Amygdala (tissue), 56 donors: ENCODE data around the gene ELL.

ENCODE experiments used
- DNase-seq, 56 donors: peaks; one replicate each; lab custom pipeline; 2025; lab: John Stamatoyannopoulos, UW

ELL gene

DNA sequence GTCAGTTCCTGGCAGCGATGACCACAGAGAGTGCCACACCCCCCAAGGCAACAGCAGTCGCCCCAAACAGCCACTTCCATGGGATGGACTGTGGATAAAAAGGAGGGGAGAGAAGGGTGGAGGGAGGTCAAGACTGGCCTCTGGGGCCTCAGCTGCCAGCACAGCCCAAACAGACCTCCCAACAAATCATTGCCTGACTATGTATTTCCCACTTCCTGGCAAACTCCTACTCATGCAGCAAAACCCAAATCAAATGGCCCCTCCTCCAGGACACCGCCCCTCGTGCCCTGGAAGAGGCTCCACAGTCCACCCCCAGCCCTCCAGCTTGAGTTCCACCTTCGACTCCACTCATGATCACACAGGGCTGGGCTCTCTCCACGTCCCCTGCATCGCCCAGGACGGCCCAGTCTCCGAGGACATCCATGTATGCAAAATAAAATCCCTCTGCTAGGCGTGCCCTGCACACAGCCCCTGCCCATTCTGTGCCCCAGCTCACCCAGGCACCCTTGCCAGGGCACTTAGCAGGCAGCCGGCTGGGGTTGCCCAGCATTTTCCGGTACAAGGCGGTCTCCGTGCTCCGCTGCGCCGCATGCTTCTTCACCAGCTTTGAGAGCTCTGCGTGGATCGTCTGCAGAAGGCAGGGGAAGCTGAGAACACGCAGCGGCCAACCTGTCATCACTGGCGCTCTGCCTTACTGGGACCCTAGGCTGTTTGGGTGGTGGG lies 10.5 kb upstream of the ELL start:
- no peak for DNase-seq

GRCh38 chr19:18531485-18531884 lies 9.6 kb upstream of the ELL start:
- DNase-seq, result no peak

- DNase-seq, result no peak
Observed at GRCh38 chr19:18529782-18530181, 7.9 kb upstream of the ELL start.

DNA sequence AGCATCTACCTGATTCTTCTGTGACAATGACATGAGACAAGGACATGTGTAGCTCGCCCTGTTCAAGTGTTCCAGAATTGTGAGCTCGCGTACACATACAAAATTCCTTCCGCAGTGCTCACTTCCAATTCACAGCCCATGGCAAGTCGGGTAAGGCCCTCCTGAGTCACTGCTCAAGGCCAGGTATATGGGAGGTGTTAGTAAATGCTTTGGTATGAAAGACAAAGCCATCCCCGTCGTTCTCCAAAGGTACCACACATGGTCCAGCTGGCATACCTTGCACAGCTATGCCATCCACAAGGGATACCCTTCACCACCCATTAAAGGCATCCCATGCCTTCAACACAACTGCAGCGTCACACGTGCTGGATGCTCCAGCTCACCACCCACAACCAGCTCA lies 4.4 kb upstream of the ELL start:
- DNase-seq, result no peak

DNA sequence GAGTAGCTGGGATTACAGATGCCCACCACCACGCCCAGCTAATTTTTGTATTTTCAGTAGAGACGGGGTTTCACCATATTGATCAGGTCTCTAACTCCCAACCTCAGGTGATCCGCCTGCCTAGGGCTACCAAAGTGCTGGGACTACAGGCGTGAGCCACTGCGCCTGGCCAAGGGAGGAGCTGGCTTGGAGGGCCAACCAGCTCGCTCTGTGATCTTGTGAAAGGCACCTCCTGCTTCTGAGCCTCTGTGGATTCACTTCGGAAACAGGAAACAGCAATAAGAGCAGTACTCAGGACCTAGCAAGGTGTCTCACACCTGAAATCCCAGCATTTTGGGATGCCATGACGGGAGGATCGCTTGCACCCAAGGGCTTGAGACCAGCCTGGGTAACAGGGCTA lies 2.0 kb upstream of the ELL start:
- DNase-seq, result no peak

DNA sequence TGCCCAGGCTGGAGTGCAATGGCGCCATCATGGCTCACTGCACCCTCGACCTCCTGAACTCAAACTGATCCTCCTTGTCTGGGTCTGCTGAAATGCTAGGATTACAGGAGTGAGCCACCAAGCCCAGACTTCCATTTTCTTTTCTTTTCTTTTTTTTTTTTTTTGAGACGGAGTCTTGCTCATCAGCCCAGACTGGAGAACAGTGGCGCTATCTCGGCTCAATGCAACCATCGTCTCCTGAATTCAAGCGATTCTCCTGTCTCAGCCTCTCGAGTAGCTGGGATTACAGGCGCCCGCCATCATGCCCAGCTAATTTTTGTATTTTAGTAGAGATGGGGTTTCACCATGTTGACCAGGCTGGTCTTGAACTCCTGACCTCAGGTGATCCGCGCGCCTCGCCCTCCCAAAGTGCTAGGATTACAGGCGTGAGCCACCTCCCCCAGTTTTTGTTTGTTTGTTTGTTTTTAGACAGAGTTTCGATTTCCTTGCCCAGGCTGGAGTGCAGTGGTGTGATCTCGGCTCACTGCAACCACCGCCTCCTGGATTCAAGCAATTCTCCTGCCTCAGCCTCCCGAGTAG lies 1.1 kb upstream of the ELL start:
- peak in 1 of 56 donors; percentile 46 for DNase-seq

DNA sequence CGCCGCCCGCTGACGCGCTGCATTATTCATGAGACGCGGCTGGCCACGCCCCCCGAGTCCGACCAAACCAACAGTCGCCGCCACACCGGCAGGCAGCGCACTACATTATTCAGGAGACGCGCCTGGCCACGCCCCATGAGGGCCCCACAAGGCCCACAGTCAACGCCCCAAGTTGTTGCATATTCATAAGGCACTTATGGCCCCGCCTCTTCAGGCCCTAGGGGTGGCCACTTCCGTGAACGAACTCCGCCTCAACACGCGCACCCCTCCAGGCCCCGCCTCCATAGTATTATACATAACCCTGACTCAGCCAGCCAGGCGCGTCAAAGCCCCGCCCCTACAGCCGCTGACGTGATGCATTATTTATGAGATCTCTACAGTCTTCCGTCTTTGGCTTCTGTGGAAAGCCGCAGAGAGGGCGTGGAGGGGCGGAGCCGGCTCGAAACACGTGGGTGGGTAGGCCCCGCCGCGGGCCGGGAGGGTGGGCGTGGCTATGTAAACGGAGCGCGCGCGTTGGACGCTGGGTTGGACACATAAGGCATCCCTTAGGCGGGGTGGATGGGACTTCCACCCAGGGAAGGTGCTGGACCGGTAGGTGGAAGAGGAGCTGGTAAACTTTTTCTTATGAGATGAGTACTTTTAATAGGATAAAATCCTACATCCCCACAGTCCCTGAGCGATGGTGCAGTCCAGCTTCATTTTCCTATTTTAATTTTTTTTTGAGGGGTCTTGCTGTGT lies 423 bp upstream of the ELL start:
- DNase-seq, result peak; percentile 73 to 100 (median 100)

DNA sequence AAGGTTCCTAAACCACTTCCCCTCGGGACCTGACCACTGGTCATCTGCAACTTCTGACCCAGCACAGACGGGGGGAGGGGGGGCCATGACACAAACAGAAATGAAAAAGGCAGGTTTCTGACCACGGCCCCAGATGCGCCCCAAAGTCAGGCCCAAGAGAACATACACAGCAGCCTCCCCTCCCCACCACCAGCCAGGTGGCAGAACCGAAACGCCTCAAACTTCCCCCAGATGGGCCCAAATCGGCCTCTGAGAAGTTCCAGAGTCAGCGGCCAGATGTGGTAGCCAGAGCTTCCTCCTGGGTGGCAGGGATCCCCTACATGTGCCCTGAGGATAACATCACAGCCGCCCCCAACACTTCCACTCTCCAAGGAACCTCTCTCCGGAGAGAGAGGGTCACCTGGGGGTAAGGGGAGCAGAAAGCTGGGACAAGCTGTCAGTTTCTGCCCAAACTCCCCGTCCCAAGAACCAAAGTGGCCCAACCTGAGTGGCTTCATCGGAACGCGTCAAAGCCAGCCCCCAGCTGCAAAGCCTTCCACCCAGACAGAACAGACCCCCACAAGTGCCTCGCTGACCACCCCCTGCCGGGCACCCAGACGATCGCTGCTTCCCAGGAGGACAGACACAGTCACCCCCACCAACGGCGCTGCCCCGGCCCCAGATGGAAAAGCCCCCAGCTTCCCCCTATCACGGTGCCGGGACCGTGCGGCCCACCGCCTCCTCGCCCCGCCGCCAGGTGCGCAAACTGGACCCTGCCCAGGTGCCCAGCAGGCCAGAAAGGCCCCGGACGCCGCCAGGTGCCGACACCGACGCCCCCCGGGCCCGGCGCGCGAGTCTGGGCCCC lies 800 bp downstream of the ELL start:
- peak in 4 of 56 donors; percentile 8 to 47 (median 20) for DNase-seq

DNA sequence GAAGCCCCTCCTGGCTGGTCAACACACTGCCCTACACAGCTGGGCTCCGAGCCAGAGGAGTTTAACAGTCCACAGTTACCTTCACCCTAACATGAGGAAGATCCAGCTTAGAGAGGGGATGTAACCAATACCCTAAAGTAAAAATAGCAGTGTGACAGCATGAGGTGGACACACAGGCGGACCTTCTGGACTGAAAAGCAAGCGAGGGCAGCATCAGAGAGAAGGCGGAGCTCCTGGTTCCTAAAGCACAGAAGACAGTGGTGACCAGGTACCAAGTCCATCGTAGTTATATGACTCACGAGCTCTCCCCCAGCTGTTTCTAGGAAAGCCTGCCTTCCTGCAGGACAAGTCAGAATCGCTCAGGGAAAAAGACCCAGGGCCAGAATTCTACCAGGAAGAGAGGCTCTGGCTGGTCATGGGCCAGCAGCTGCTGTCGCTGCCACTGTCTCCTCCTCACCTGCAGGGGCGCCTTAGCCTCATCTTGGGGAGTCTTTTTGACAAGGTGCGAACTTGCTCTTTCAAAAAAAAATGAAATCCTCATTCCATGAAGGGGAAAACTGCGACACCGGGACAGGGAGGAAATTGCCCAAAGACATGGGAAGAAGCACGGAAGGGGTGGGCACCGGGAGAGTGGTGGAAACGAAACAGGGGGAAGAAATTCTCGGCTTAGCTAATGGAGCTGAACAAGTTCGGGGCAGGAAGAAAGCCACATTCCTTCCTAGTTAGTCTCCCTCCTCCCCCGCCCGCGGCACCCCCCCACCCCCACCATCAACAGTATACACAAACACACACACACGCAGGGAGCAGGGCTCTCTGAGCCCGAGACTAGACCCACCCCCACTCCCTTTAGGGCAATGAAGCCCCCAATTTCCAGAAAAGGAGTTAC lies 1.7 kb downstream of the ELL start:
- DNase-seq, result peak in 11 of 56 donors; percentile 11 to 37 (median 17)

DNA sequence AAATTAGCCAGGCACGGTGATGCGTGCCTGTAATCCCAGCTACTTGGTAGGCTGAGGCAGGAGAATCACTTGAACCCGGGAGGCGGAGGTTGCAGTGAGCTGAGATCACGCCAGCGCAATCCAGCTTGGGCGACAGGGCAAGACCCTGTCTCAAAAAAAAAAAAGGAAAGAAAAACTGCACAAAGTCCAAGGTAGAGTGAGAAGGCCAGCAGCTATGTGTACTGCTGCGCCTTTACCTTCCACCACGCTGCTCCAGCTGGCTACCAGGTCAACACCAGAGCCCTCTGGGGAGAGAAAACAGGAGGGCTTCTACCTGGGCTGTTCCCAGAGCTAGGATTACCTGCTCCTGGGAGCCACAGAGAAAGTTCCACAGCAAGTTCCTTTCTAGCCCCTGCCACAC lies 3.2 kb downstream of the ELL start:
- no peak for DNase-seq

GRCh38 chr19:18517606-18518005 lies 4.3 kb downstream of the ELL start:
- DNase-seq, result no peak

- DNase-seq, result no peak
Observed at GRCh38 chr19:18515959-18516358, 5.9 kb downstream of the ELL start.

DNA sequence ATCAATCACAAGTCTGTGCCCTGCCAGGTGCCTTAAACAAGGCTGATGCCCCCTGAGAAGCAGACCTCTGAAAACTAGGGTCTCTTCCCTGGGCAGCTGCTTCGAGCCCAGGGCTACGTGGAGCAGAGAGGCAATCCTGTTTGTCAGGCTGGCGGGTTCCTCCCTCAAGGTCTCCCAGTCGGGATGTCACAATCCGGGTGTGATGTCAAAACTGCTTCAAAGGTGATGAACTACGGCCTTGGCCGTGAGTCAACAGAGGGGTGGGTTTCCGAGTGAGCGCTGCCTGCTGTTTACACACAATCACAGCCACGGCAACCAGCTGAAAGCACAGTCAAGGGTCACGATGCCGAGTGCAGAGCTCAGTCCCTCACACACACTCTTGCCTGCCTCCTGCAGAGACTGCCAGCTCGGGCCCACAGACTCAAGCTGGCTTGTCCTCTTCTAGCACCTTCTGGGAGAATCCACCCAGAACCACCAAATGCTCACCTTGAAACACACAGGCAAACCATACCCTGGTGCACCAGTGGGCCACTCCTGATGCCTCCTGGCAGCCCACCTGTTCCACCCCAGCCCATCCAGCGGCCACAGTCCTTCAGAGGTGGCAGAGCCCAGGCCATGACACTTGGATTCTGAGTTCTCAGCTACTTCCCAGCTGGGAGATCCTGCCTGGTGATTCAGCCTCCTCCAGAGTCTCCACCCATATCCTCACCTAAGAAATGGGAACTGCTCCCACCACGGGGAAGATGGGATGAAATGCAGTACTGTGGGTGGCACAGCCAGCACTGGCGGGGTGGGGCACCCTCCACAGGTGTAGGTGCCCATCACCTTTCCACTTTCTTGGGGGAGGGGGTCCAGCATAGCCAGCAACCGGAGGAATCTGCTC lies 6.8 kb downstream of the ELL start:
- DNase-seq, result no peak

GRCh38 chr19:18513868-18514267 lies 8.0 kb downstream of the ELL start:
- DNase-seq, result no peak

DNA sequence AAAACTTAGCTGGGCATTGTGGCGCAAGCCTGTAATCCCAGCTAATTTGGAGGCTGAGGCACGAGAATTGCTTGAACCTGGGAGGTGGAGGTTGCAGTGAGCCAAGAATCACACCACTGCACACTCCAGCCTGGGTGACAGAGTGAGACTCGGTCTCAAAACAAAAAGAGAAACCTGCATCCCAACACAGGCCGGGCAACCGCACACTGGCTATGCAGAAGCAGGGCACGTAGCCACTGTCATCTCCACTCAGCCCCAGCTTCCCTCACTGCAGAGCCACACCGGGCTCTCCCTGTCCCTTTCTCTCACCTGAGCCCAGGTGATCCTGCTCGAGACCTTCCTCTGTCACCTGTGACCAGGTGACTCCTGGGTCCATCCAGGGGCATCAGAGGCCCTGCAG lies 11.7 kb downstream of the ELL start:
- no peak for DNase-seq

DNA sequence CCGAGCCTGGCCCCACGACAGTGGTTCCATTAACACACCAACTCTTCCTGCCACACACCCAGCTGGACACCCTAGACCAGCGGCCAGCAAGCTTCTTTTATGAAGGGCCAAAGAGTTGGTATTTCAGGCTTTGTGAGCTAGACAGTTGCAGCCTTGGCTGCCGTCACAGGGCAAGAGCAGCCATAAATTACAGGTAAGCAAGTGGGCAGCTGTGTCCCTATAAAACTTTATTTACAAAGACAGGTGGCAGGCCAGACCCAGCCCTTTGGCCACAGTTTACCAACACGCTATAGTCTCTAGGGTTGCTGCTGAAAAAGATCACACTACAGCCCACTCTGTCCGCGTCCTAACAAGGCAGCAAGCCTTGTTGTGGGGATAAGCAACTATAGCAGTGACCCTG lies 13.3 kb downstream of the ELL start:
- no peak for DNase-seq

DNA sequence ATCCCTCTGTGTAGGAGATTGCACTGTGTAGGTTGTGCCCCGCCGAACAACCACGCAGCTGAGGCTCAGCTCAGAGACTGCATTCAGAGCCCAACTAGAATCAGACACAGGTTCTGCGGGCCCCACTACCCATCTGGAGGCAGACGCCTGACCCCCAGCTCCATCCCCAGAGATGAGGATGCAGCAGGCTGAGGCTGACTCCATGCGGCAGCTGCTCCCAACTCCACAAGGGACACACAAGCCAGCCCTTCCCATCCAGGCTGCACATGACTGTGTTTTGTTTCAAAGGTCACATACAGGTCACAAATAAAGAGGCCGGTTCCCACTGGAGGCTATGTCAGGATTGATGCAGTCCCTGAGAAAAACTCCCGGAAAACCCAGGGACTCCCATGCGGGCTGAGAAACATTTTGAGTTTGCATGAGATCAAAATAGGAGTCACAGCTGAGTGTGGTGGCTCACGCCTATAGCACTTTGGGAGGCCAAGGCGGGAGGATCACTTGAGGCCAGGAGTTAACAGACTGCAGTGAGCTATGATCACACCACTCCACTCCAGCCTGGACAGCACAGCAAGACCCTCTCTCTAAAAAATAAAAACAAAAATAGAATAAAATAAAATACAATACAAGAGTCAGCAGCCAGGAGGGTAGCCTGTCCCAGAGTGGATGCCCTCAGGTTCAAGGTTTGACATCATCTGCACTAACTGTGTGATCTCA lies 14.0 kb downstream of the ELL start:
- peak in 1 of 56 donors; percentile 6 for DNase-seq
